ENCODE data around the gene SORCS1. TPM values are rescaled to one million over a fixed set of nuclear protein-coding genes. Genes with fewer than 3 reads are reported as not detected.

The SORCS1 gene
- total and polyA plus RNA-seq, 12 donors = 0.30 to 5.5 (median 1.3) TPM

- H3K4me1 ChIP-seq = peaks cover 0 to 5% (median 0%) of the 10 kb centered on the region in 9 donors
- ATAC-seq (peak; percentile 46 to 77 (median 62)), DNase-seq (peak in 1 of 2 donors; percentile 8)
- peak overlapping the region in 5 of 10 donors; percentile 39 to 61 (median 49) for H3K27ac ChIP-seq
- WGBS, 2 donors = 70 to 73% methylated on average over 14 of the region's 14 CpGs
- no peaks in the 10 kb centered on the region for H3K9me3 ChIP-seq
- no peaks in the 10 kb centered on the region for H3K27me3 ChIP-seq
- intact Hi-C loops (cut with DNase I) = no loop called here
- peak overlapping the region in 7 of 10 donors; percentile 16 to 44 (median 38) for H3K4me3 ChIP-seq
- no peaks in the 10 kb centered on the region for H3K36me3 ChIP-seq
- TF ChIP-seq CTCF (IDR thresholded peaks at IDR 0.05) = no peak
Observed at GRCh38 chr10:106648534-106649481, 515.7 kb downstream of the SORCS1 start.

GRCh38 chr10:106643473-106643872, 521.0 kb downstream of the SORCS1 start:
- no peak for TF ChIP-seq CTCF (IDR thresholded peaks at IDR 0.05)
- DNase-seq (no peak), ATAC-seq (no peak)
- WGBS, 2 donors = 20 to 25% methylated on average over 1 of the region's 1 CpG
- Histone ChIP-seq H3K9me3 (no peaks in the 10 kb centered on the region), H3K4me1 (no peaks in the 10 kb centered on the region), H3K36me3 (no peaks in the 10 kb centered on the region), H3K27ac (no peak overlapping the region), H3K4me3 (no peak overlapping the region), H3K27me3 (no peaks in the 10 kb centered on the region)
- intact Hi-C loops (cut with DNase I) = no loop called here

- H3K36me3 ChIP-seq = no peaks in the 10 kb centered on the region
- TF ChIP-seq CTCF (IDR thresholded peaks at IDR 0.05) = no peak
- DNase-seq (no peak), ATAC-seq (no peak)
- H3K27me3 ChIP-seq = no peaks in the 10 kb centered on the region
- no peaks in the 10 kb centered on the region for H3K4me1 ChIP-seq
- H3K9me3 ChIP-seq = no peaks in the 10 kb centered on the region
- intact Hi-C loops (cut with DNase I) = loop anchor here in 1 of 10 donors (5.0 kb wide), 1 partner anchor 44 kb away; no protein-coding TSS in a partner anchor
- H3K4me3 ChIP-seq = no peak overlapping the region
- H3K27ac ChIP-seq = no peak overlapping the region
Observed at GRCh38 chr10:106637873-106638272, 526.6 kb downstream of the SORCS1 start.

GRCh38 chr10:106636766-106637491, 527.6 kb downstream of the SORCS1 start:
- no peak for TF ChIP-seq CTCF (IDR thresholded peaks at IDR 0.05)
- no peak overlapping the region for H3K4me3 ChIP-seq
- intact Hi-C loops (cut with DNase I) = loop anchor here in 1 of 10 donors (5.0 kb wide), 1 partner anchor 45 kb away; no protein-coding TSS in a partner anchor
- ATAC-seq (peak in 1 of 8 donors; percentile 35), DNase-seq (no peak)
- H3K9me3 ChIP-seq = no peaks in the 10 kb centered on the region
- 74 to 90% methylated on average over 4 of the region's 4 CpGs for WGBS, 2 donors
- H3K36me3 ChIP-seq = no peaks in the 10 kb centered on the region
- H3K27ac ChIP-seq = no peak overlapping the region
- H3K4me1 ChIP-seq = no peaks in the 10 kb centered on the region
- no peaks in the 10 kb centered on the region for H3K27me3 ChIP-seq
